Loucy (cell line): Measurements from ENCODE around the gene KCNMA1.

ENCODE experiments used
- CTCF ChIP-seq: fragments of 200-600 bp; sonication (generic); conservative IDR thresholded peaks from 2 replicates; pipeline ENCODE4 v1.5.1; 2014; ENCODE audit warnings: mild to moderate bottlenecking, antibody characterized with exemption, low read length
- EZH2phosphoT487 ChIP-seq: fragments of 200-600 bp; IDR thresholded peaks from 2 replicates; pipeline ENCODE4 v1.6.1; 2018; ENCODE audit warnings: antibody characterized with exemption, mild to moderate bottlenecking, moderate library complexity, borderline replicate concordance

DNA sequence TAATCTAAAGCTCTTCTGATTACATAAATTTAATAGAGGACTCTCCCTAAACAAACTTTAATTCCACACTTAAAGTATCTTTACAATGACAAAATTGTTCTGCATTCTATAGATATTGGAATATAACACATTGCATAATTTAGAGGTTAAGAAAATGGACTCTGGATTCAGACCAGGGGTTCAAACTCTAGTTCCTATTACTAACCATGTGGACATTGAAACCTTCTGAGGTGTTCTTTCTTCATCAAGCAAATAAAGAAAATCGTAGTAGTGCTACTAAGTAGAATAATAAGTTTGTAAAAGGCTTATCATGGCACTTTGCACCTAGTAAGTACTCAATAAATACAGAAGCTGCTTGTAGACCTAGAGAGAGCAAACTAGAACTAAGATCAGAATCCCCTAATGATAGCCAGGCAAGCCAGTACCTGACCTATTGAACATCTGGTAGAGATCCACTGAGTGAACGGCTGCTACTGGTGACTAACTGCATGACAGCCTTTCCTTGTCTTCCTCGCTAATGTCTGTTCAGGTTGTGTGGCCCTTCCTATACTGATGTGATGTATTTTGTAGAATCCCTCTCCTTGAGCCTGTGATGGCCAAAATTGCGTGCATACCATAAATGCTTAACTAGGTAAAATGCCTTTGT, 430.3 kb downstream of the KCNMA1 start:
- TF ChIP-seq CTCF (no peak), EZH2phosphoT487 (no peak)
